ENCODE results near the gene DHRSX. TPM values are rescaled to one million over a fixed set of nuclear protein-coding genes. Genes with fewer than 3 reads are reported as not detected.
"Not testable (repeated sequence)": the region's sequence is repeated elsewhere in the genome, so short reads cannot be mapped to it uniquely, and the experiment has no call there.

DHRSX gene
- total RNA-seq, 1 donor from 2014 or later = 9.9 TPM

DNA sequence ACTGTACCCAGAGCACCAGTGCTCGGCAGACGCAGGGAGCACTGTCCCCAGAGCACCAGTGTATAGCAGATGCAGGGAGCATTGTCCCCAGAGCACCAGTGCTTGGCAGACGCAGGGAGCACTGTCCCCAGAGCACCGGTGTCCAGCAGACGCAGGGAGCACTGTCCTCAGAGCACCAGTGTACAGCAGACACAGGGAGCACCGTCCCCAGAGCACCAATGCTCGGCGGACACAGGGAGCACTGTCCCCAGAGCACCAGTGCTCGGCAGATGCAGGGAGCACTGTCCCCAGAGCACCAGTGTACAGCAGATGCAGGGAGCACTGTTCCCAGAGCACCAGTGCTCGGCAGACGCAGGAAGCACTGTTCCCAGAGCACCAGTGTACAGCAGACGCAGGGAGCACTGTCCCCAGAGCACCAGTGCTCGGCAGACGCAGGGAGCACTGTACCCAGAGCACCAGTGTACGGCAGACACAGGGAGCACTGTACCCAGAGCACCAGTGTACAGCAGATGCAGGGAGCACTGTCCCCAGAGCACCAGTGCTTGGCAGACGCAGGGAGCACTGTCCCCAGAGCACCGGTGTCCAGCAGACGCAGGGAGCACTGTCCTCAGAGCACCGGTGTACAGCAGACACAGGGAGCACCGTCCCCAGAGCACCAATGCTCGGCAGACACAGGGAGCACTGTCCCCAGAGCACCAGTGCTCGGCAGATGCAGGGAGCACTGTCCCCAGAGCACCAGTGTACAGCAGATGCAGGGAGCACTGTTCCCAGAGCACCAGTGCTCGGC, 234.9 kb downstream of the DHRSX start:
- not testable (repeated sequence) for H3K4me1 ChIP-seq (ENCODE audit: control insufficient read depth in 3 of 3, insufficient read depth in 3 of 3, low read length in 3 of 3); H3K9ac ChIP-seq (ENCODE audit: low read depth in 1 of 3, low read length in 3 of 3); H3K9me3 ChIP-seq (ENCODE audit: control insufficient read depth in 3 of 3, low read length in 3 of 3); H3K4me3 ChIP-seq (ENCODE audit: low read length in 3 of 3); H3K27me3 ChIP-seq (ENCODE audit: control insufficient read depth in 3 of 3, insufficient read depth in 3 of 3, low read length in 3 of 3); H3K27ac ChIP-seq (ENCODE audit: low read depth, low read length)
- peaks cover 8 to 12% (median 12%) of the 10 kb centered on the region in 3 donors for H3K36me3 ChIP-seq (ENCODE audit: control insufficient read depth in 3 of 3, insufficient read depth in 3 of 3, low read length in 3 of 3)

DNA sequence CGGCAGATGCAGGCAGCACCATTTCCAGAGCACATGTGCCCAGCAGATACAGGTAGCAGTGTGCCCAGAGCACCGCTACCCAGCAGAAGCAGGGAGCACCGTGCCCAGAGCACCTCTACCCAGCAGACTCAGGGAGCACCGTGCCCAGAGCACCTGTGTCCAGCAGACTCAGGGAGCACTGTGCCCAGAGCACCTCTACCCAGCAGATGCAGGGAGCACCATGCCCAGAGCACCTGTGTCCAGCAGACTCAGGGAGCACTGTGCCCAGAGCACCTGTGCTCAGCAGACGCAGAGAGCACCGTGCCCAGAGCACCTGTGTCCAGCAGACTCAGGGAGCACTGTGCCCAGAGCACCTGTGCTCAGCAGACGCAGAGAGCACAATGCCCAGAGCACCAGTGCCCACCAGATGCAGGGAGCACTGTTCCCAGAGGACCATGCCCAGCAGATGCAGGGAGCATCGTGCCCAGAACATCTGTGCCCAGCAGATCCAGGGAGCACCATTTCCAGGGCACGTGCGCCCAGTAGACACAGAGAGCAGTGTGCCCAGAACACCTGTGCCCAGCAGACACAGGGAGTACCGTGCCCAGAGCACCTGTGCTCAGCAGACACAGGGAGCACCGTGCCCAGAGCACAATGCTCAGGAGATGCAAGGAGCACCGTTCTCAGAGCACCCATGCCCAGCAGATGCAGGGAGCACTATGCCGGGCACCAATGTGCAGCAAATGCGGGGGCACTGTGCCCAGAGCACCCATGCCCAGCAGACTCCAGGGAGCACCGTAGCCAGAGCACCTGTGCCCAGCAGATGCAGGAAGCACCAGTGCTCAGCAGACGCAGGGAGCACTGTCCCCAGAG, 236.4 kb downstream of the DHRSX start:
- H3K9ac ChIP-seq (ENCODE audit: low read depth in 1 of 3, low read length in 3 of 3) = no peak overlapping the region
- no peak overlapping the region for H3K27ac ChIP-seq (ENCODE audit: low read depth, low read length)
- no peaks in the 10 kb centered on the region for H3K9me3 ChIP-seq (ENCODE audit: control insufficient read depth in 3 of 3, low read length in 3 of 3)
- H3K4me1 ChIP-seq (ENCODE audit: control insufficient read depth in 3 of 3, insufficient read depth in 3 of 3, low read length in 3 of 3) = no peaks in the 10 kb centered on the region
- H3K27me3 ChIP-seq (ENCODE audit: control insufficient read depth in 3 of 3, insufficient read depth in 3 of 3, low read length in 3 of 3) = no peaks in the 10 kb centered on the region
- H3K36me3 ChIP-seq (ENCODE audit: control insufficient read depth in 3 of 3, insufficient read depth in 3 of 3, low read length in 3 of 3) = peaks cover 8 to 12% (median 12%) of the 10 kb centered on the region in 3 donors
- no peak overlapping the region for H3K4me3 ChIP-seq (ENCODE audit: low read length in 3 of 3)

DNA sequence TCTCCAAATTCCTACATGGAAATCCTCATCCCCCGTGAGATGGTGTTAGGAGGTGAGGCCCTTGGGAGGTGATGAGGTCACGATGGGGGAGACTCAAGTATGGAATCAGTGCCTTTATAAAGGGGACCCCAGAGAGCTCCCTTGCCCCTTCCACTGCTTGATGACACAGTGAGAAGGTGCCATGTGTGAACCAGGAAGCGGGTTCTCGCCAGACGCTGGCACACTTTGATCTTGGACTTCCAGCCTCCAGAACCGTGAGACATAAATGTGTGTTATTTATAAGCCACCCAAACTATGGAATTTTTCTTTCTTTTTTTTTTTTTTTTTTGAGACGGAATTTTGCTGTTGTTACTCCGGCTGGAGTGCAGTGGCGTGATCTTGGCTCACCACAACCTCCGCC, 237.6 kb downstream of the DHRSX start:
- no peak overlapping the region for H3K27ac ChIP-seq (ENCODE audit: low read depth, low read length)
- no peak overlapping the region for H3K9ac ChIP-seq (ENCODE audit: low read depth in 1 of 3, low read length in 3 of 3)
- no peaks in the 10 kb centered on the region for H3K4me1 ChIP-seq (ENCODE audit: control insufficient read depth in 3 of 3, insufficient read depth in 3 of 3, low read length in 3 of 3)
- H3K27me3 ChIP-seq (ENCODE audit: control insufficient read depth in 3 of 3, insufficient read depth in 3 of 3, low read length in 3 of 3) = no peaks in the 10 kb centered on the region
- H3K36me3 ChIP-seq (ENCODE audit: control insufficient read depth in 3 of 3, insufficient read depth in 3 of 3, low read length in 3 of 3) = peaks cover 8 to 15% (median 12%) of the 10 kb centered on the region in 3 donors
- no peak overlapping the region for H3K4me3 ChIP-seq (ENCODE audit: low read length in 3 of 3)
- H3K9me3 ChIP-seq (ENCODE audit: control insufficient read depth in 3 of 3, low read length in 3 of 3) = no peaks in the 10 kb centered on the region

DNA sequence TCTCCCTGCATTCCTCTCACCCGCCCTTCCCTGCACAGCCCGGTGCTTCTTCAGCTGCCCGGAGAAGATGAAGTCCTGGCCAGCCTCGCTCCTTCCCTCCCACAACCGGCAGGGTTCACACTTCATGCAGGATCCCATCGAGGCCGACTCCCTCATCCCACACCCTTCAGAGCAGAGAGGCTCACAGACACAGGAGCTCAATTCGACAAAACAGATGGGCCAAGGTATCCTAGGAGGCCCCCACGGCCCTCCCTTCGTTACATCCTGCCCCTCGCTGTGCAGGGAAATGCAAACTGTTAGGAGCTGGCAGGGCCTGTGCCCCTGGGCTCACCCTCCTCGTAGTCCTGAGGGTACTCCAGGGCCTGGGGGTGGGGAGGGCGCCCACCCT, 238.1 kb downstream of the DHRSX start:
- Histone ChIP-seq H3K9ac (ENCODE audit: low read depth in 1 of 3, low read length in 3 of 3) (no peak overlapping the region), H3K27ac (ENCODE audit: low read depth, low read length) (no peak overlapping the region)

DNA sequence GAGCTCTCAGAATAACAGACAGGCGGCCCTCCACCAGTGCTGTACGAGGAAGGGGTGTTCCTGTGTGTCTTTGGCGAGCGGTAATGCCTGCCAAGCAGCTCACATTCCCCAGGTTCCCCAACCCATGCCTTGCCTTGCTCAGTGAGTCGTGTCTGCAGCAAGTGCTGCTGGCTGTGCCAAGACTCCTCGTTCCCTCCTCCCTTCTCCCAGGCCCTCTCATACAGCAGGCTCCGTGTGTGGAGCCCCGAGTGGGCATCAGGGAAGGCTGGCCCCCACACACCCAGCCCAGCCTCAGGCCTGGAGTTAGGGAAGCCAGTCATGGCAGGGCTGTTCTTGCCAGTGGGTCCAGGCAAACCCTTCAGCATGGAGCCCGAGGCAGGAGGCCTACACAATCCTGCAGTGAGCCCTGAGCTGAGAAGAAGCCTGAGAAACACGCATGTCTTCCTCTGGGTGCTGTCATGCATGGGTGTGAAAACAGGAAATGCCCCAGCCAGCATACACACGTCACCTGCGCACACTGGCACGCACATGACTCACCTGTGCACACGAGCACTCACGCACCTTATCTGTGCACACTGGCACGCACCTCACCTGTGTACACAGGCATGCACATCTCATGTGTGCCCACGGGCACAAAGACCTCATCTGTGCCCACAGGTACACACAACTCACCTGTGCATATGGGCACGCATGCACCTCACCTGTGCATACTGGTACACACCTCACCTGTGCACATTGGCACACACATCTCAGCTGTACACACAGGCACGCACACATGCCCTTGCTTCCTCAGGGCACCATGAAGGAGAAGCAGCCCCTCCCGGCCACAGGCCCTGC, 238.7 kb downstream of the DHRSX start:
- Histone ChIP-seq H3K36me3 (ENCODE audit: control insufficient read depth in 3 of 3, insufficient read depth in 3 of 3, low read length in 3 of 3) (peaks cover 8 to 15% (median 12%) of the 10 kb centered on the region in 3 donors), H3K4me3 (ENCODE audit: low read length in 3 of 3) (no peak overlapping the region), H3K9ac (ENCODE audit: low read depth in 1 of 3, low read length in 3 of 3) (peak overlapping the region in 1 of 3 donors; percentile 8)

More for the DNA sequence above, 238.1 kb downstream of the DHRSX start:
- peaks cover 8 to 15% (median 12%) of the 10 kb centered on the region in 3 donors for H3K36me3 ChIP-seq (ENCODE audit: control insufficient read depth in 3 of 3, insufficient read depth in 3 of 3, low read length in 3 of 3)
- no peaks in the 10 kb centered on the region for H3K27me3 ChIP-seq (ENCODE audit: control insufficient read depth in 3 of 3, insufficient read depth in 3 of 3, low read length in 3 of 3)
- H3K9me3 ChIP-seq (ENCODE audit: control insufficient read depth in 3 of 3, low read length in 3 of 3) = no peaks in the 10 kb centered on the region
- no peaks in the 10 kb centered on the region for H3K4me1 ChIP-seq (ENCODE audit: control insufficient read depth in 3 of 3, insufficient read depth in 3 of 3, low read length in 3 of 3)
- H3K4me3 ChIP-seq (ENCODE audit: low read length in 3 of 3) = no peak overlapping the region

DNA sequence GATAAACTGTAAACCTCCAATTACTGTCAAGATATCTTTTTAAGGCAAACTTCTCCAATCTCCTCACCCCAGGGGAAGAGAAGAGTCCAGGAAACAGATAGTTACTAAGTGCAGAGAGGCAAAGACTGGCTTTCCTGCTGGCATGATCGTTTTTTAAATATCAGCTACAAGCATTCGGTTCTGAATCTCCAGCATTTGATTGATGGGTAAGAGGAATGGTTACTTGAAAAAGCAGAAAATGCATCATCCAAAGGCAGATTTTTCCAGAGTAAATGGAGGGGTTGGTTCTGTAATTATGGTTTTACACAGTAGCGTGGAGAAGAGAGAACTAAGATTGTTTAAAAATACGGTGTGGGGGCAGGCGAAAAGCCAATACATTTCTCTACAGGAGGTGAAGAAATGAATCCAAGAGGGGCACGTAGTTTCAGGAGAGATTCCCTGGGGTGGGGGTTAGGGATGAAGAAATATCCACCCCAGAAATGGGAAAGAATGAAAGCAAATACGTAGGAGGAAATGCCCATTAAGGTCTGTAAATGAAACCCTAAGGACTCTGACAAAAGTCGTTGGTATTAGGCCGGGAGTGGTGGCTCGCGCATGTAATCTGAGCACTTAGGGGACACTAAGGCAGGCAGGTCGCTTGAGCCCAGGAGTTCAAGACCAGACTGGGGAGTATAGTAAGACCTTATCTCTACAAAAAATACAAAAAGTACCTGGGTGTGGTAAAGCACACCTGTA, 248.3 kb downstream of the DHRSX start:
- no peak overlapping the region for H3K27ac ChIP-seq (ENCODE audit: low read depth, low read length)
- H3K9me3 ChIP-seq (ENCODE audit: control insufficient read depth in 3 of 3, low read length in 3 of 3) = peaks cover 0 to 5% (median 5%) of the 10 kb centered on the region in 3 donors
- no peak overlapping the region for H3K4me3 ChIP-seq (ENCODE audit: low read length in 3 of 3)
- H3K9ac ChIP-seq (ENCODE audit: low read depth in 1 of 3, low read length in 3 of 3) = no peak overlapping the region
- H3K4me1 ChIP-seq (ENCODE audit: control insufficient read depth in 3 of 3, insufficient read depth in 3 of 3, low read length in 3 of 3) = no peaks in the 10 kb centered on the region
- no peaks in the 10 kb centered on the region for H3K36me3 ChIP-seq (ENCODE audit: control insufficient read depth in 3 of 3, insufficient read depth in 3 of 3, low read length in 3 of 3)
- H3K27me3 ChIP-seq (ENCODE audit: control insufficient read depth in 3 of 3, insufficient read depth in 3 of 3, low read length in 3 of 3) = no peaks in the 10 kb centered on the region

More for the DNA sequence above, 238.7 kb downstream of the DHRSX start:
- no peaks in the 10 kb centered on the region for H3K9me3 ChIP-seq (ENCODE audit: control insufficient read depth in 3 of 3, low read length in 3 of 3)
- no peaks in the 10 kb centered on the region for H3K4me1 ChIP-seq (ENCODE audit: control insufficient read depth in 3 of 3, insufficient read depth in 3 of 3, low read length in 3 of 3)
- no peak overlapping the region for H3K27ac ChIP-seq (ENCODE audit: low read depth, low read length)
- H3K27me3 ChIP-seq (ENCODE audit: control insufficient read depth in 3 of 3, insufficient read depth in 3 of 3, low read length in 3 of 3) = no peaks in the 10 kb centered on the region

DNA sequence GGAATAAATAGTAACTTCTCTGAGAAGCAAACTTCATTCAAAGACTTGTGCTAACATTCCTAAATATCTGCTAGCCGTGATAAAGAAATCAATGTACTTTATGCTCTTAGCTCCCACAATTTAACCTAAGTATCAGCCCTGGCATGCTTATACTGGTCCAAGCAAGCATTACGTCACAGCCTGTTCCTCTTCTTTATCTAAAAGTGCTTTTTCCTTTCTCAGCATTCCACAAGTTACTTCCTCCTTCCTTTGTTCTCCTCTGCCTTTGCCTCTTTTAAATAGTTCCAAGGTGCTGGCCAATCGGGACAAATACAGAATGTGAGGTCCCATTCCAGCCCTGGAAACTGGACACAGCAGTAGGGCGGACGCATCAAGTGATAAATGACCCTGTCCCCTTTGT, 249.6 kb downstream of the DHRSX start:
- no peak overlapping the region for H3K9ac ChIP-seq (ENCODE audit: low read depth in 1 of 3, low read length in 3 of 3)
- H3K27me3 ChIP-seq (ENCODE audit: control insufficient read depth in 3 of 3, insufficient read depth in 3 of 3, low read length in 3 of 3) = no peaks in the 10 kb centered on the region
- H3K27ac ChIP-seq (ENCODE audit: low read depth, low read length) = no peak overlapping the region
- H3K36me3 ChIP-seq (ENCODE audit: control insufficient read depth in 3 of 3, insufficient read depth in 3 of 3, low read length in 3 of 3) = no peaks in the 10 kb centered on the region
- H3K4me1 ChIP-seq (ENCODE audit: control insufficient read depth in 3 of 3, insufficient read depth in 3 of 3, low read length in 3 of 3) = no peaks in the 10 kb centered on the region
- H3K9me3 ChIP-seq (ENCODE audit: control insufficient read depth in 3 of 3, low read length in 3 of 3) = peaks cover 0 to 5% (median 5%) of the 10 kb centered on the region in 3 donors
- H3K4me3 ChIP-seq (ENCODE audit: low read length in 3 of 3) = no peak overlapping the region

DNA sequence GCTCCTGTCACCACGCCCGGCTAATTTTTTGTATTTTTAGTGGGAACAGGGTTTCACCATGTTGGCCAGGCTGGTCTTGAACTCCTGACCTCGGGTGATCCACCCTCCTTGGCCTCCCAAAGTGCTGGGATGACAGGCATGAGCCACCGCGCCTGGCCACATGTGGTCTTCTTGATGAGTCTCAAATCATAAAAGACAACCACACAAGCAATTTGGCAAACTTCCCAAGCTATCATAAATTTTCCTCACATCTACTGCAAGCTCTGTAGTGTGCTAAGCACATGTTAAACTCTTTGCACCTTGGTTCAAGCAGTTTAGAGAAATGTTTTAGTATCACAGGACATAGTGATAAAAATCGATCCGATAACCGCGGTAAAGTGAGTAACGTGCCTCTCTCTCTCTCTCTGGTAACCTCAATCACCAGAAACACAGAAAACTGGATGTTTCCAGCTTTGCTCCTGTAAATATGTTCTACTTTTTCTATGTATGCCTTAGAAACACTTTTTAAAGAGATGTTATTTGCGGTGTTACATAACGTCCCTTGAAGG, 256.8 kb downstream of the DHRSX start:
- Histone ChIP-seq H3K4me1 (ENCODE audit: control insufficient read depth in 3 of 3, insufficient read depth in 3 of 3, low read length in 3 of 3) (no peaks in the 10 kb centered on the region), H3K4me3 (ENCODE audit: low read length in 3 of 3) (no peak overlapping the region), H3K27ac (ENCODE audit: low read depth, low read length) (no peak overlapping the region), H3K9ac (ENCODE audit: low read depth in 1 of 3, low read length in 3 of 3) (no peak overlapping the region), H3K27me3 (ENCODE audit: control insufficient read depth in 3 of 3, insufficient read depth in 3 of 3, low read length in 3 of 3) (no peaks in the 10 kb centered on the region), H3K36me3 (ENCODE audit: control insufficient read depth in 3 of 3, insufficient read depth in 3 of 3, low read length in 3 of 3) (peaks cover 9 to 16% (median 10%) of the 10 kb centered on the region in 3 donors), H3K9me3 (ENCODE audit: control insufficient read depth in 3 of 3, low read length in 3 of 3) (no peaks in the 10 kb centered on the region)

DNA sequence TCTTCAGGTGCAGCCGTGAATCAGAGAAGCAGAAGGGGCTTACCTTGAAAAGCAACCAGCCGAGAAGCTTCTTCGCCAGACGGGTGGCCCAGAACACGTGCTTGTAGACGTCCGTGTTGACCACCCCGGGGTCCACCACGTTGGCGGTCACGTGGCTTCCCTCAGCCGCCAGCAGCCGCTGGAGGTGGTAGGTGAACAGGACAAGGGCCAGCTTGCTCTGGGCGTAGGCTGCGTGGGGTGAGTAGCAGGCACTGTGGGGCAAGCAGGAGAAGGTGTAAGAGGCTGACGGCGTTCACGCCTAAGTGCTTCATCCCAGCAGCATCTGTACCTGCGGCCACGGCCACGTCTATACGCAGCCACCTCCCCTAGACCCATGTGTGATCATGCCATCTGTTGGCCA, 257.8 kb downstream of the DHRSX start:
- Histone ChIP-seq H3K36me3 (ENCODE audit: control insufficient read depth in 3 of 3, insufficient read depth in 3 of 3, low read length in 3 of 3) (peaks cover 9 to 16% (median 10%) of the 10 kb centered on the region in 3 donors), H3K27me3 (ENCODE audit: control insufficient read depth in 3 of 3, insufficient read depth in 3 of 3, low read length in 3 of 3) (no peaks in the 10 kb centered on the region), H3K9ac (ENCODE audit: low read depth in 1 of 3, low read length in 3 of 3) (no peak overlapping the region), H3K27ac (ENCODE audit: low read depth, low read length) (no peak overlapping the region), H3K4me1 (ENCODE audit: control insufficient read depth in 3 of 3, insufficient read depth in 3 of 3, low read length in 3 of 3) (no peaks in the 10 kb centered on the region), H3K4me3 (ENCODE audit: low read length in 3 of 3) (no peak overlapping the region), H3K9me3 (ENCODE audit: control insufficient read depth in 3 of 3, low read length in 3 of 3) (no peaks in the 10 kb centered on the region)

All from skeletal muscle tissue (tissue), 4 donors.